HG03175 (cell line): Measurements from ENCODE around the gene XPNPEP2.

ENCODE experiments used
- ATAC-seq: cut with Tn5 transposase; IDR thresholded peaks from one replicate; pipeline ENCODE4 v1.9.1; 2021; ENCODE audit warnings: mild to moderate bottlenecking, moderate library complexity; ENCODE audit not compliant: unreplicated experiment

Gene XPNPEP2, protein sequence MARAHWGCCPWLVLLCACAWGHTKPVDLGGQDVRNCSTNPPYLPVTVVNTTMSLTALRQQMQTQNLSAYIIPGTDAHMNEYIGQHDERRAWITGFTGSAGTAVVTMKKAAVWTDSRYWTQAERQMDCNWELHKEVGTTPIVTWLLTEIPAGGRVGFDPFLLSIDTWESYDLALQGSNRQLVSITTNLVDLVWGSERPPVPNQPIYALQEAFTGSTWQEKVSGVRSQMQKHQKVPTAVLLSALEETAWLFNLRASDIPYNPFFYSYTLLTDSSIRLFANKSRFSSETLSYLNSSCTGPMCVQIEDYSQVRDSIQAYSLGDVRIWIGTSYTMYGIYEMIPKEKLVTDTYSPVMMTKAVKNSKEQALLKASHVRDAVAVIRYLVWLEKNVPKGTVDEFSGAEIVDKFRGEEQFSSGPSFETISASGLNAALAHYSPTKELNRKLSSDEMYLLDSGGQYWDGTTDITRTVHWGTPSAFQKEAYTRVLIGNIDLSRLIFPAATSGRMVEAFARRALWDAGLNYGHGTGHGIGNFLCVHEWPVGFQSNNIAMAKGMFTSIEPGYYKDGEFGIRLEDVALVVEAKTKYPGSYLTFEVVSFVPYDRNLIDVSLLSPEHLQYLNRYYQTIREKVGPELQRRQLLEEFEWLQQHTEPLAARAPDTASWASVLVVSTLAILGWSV

DNA sequence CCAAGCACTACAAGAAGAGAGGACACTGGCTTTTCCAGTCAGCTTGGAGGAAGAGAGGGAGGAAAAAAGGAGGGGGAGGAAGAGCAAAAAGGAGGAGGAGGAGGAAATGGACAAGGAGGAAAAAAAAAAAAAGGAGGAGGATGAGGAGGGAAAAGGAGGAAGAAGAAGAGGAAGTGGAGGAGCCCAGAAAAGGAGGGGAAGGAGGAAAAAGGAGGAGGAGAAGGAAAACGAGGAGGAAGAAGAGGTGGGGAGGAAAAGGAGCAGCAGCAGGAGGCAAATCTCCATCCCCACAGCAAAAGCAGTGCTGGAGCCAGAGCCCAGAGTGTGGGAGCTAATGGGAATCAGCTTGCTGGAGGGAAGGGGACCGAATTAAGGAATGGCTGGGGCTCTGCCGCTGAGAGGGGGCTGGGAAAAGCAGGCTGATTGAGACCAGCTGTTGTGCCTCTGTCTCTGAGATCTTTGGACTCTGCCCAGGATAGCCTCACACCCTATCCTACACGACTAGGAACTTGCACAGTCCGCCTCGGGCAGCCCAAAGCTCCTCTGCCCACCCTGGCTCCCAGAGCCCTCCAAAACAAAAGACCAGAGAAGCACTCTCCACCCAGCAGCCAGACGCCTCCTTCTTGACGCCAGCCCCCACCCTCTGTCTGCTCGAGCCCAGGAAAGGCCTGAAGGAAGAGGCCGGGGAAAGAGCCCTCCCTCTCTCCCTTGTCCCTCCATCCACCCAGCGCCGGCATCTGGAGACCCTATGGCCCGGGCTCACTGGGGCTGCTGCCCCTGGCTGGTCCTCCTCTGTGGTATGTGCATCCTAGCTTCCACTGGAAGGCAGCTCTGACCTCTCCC is at the start of gene XPNPEP2:
XPNPEP2 (plus strand) TSS at position 514 of the 843 bp plus-strand sequence; CDS start at position 749, 235 bp downstream.
- no peak for ATAC-seq

DNA sequence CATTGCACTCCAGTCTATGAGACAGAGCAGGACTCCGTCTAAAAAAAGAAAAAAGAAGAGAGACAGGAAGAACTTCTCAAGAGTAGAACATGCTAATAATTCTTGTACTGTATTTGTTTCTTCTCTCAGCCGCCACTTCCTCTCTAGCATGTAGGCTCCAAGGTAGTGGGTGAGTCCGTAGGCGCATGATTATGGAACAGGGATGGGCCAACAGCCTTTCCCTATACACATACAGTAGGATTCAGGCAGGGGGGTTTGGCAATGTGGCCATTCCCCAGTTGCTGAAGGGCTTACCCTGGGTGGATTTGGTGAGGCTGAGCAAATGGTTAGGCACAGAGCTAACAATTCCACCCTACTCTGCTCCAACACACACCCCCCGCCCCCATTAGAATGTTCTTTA is 49.0 kb upstream of the XPNPEP2 start:
- no peak for ATAC-seq

DNA sequence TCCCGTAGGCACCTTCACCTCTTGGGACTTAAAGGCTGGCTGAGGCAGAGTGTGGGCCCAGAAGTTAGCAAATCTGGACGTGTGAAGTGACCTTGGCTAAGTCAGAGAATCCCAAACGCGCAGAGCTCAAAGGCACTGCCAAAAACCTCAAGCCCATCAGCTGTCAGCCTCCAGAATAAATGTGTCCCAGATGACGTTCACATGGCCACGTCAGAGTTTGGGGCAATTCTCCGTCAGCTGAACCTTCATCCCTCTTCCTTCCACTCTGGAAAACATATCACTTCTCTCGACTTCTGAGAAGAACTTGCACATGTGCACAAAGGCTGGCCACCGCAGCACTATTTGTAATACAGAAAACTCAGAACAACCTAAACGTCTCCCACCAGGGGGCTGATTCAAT is 48.3 kb upstream of the XPNPEP2 start:
- ATAC-seq = no peak

GRCh38 chrX:129693354-129693753 is 45.4 kb upstream of the XPNPEP2 start:
- no peak for ATAC-seq

- ATAC-seq = no peak
Measured at GRCh38 chrX:129694805-129695204, 44.0 kb upstream of the XPNPEP2 start.

DNA sequence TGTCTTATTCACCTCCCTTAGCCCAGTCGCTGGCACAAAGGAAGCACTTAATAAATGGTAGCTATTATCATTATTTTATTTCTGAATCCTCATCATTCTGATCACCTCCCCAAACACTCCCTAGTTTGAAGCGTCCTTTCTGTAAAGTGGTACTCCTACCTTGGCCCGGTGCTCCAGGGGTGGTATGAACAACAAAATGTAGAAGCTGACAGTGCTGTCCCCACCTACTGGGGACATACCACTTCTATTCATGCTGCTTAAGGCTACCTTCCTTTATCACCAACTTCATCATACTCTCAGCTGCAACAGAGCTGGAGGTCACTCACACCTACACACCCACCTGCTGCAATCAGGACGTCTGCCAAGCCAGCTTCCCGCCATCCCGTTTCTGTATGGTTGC is 43.2 kb upstream of the XPNPEP2 start:
- no peak for ATAC-seq

DNA sequence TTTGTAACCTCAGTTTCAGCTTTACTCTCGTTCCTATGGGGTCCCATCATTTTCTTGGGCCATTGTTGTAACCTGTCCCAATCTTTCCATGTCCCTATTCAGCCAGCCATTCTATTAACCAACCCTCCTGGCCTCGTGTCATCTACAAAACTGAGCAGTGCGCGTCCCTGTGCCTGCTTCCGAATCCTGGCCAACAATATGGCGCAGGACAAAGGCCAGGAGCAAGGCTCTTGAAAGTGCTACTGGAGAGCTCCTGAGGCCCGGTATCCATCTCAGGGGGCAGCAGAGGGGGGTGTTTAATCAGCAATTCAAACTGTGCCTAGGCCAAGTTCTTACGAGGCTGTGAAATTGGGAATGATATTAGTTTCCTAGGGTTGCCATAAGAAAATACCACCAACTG is 42.8 kb upstream of the XPNPEP2 start:
- ATAC-seq = no peak

DNA sequence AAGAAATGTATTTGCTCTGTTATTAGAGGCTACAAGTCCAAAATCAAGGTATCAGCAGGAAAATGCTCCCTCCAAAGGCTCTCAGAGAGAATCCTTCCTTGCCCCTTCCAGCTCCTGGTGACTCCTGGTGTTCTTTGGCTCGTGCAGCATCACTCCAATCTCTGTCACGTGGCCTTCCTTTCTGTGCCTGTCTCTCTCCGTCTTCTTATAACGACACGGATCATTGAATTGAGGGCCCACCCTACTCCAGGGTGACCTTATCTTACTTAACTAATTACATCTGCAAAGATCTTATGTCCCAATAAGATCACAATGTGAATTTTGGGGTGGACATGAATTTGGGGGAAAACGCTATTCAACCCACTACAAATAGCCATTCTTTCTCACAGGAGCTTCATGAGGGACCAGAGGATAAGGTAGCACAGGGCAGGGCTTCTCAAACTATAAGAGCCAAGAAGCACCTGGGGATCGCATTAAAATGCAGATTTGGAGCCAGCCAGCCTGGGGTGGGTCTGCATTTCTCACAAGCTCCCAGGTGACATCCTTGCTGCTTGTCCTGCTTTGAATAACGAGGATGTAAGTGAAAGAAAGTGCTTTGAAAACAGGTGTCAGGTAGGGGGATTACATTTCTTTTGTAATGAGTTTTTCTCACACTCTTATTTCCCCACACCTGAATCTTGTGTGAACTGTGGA is 42.2 kb upstream of the XPNPEP2 start:
- ATAC-seq = no peak

DNA sequence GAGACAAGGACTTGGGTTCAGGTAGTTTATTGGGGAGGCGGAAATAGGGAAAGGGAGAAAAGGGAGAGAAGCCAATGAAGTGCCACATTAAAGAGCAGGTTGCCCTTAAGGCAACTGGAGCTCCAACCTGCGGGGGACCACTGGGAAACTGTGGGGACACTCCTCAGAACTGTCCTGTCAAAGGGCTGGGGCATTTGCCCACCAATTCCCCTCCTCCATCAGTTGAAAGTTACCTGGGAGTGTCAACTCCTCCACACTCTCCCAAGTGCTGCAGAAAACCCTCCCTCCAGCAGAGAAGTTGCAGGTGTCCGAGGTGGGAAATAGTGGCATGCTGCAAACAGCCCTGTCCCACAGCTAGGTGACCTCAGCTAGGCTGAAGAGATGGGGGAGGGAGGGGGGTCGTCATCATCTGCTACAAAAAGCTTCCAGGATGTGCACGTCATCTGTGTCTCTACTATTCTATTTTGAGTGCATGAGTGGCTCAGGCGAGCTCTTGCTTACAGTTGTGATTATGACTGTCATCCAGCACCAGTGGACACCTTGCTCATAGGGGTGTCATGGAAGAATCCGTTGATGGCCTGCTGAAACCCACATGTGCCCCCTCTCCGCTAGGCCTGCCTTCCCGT is 41.5 kb upstream of the XPNPEP2 start:
- ATAC-seq = no peak

GRCh38 chrX:129698150-129698549 is 40.6 kb upstream of the XPNPEP2 start:
- no peak for ATAC-seq

GRCh38 chrX:129700536-129700935 is 38.2 kb upstream of the XPNPEP2 start:
- no peak for ATAC-seq

GRCh38 chrX:129701624-129702069 is 37.1 kb upstream of the XPNPEP2 start:
- no peak for ATAC-seq

DNA sequence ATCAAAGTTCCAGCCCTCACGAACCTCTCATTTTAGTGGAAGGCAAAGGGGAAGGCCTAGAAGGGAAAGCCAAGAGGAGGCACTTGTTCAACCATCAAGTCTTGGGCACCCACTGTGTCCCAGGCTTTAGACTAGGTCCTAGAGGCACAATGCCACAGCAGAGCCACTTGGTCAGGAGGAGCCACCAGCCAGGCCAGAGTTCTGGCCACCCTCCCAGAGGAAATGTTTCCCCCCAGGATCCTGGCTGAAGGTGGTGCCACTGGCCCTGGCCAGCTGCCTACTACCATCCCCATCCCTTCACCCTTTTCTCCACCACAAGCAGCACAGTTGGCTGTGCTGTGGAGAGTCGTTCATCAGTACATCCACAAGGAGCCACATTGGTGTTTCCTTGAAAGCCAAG is 34.3 kb upstream of the XPNPEP2 start:
- no peak for ATAC-seq

DNA sequence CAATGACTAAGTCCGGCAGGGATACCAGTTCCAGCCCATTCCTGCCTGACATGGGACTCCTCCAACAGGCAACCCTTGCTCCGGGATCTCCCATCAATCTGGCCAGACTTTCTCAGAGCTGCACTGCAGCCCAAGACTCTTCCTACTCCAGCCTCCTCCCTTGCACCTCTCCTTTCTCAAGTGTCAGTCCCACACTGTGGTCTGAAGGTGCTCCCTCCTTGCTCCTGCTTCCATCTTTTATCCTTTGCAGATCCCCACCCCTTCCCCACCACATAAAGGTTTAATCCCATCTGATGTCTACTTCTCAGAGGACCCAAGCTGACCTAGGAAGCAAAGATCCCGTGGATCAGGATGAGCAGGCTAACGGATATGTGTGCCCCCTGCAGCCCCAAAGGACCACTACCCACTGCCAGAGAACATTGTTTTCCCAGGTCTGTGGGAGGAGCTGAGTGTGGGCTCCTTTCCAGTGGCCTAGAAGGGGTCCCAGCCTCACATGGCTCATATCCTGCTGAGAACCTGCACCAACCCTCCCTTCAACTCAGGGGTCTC is 33.3 kb upstream of the XPNPEP2 start:
- ATAC-seq = no peak

DNA sequence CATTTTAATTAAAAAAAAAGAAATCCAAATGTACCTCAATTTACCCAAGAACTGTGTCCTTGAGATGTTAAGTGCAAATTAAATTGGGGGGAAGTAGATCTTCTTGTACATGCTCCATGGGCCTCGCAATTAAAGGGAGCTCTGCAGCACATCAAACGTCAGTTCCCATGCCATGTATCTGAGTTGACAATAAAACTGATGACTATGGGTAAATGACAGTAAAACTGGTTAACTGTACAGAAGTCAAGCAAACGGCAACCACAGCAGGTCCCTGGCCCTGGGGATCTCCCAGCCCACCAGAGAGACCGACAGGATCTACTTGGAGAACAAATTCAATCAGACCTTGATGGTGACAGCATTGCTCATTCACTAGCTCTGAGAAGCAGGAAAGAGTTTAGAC is 32.8 kb upstream of the XPNPEP2 start:
- ATAC-seq = no peak

DNA sequence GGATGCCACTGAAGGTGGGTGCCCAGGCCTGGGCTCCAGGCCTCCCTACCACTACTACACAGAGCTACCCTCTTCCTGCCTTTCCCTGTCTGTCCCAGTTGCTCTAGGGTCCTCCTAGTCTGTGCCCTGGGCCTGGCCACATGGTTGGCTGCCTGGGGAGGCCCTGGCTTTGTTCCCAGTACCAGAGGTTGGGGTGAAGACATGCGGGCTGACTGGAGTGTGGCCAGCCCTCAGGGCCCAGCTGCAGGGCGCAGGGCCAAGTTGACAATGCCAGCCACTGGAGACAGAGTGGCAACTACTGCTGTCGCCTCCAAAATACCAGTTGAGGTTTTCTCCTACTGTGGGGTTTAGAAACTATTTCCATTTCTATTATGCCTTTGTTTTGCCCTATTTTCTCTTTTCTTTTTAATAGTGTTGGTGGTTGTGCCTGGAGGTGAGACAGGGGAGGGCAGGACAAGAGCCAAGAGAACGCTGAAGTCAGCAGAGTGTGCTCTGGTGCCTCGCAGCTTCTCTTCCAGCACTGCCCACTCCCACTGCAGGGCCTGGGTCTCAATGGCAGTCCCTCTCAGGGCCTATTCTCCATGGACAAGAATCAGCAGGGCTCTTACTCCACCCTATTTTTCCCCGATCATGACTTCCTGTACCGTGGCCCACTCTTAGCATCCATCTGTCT is 32.2 kb upstream of the XPNPEP2 start:
- ATAC-seq = no peak

- no peak for ATAC-seq
Measured at GRCh38 chrX:129714581-129714980, 24.2 kb upstream of the XPNPEP2 start.

GRCh38 chrX:129716507-129716906 is 22.3 kb upstream of the XPNPEP2 start:
- ATAC-seq = no peak

DNA sequence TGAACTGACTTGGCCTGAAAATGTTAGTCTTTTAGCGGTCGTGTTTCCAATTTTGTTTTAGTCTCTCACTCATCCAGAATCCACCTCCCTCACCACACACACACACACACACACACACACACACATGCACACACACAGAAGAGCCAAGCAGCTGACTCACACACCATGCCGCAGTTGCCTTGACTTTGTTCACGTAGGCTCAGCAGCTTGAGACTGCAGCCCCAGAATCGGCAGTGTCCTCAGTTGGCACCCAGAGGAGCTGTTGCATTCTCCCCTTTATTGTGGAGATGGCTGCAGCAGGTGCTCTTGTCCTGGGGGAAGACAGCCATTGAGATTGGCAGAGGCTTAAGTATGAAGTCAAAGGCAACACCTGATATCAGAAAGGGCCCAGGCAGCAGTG is 20.9 kb upstream of the XPNPEP2 start:
- ATAC-seq = no peak

GRCh38 chrX:129718676-129719075 is 20.1 kb upstream of the XPNPEP2 start:
- ATAC-seq = no peak
